Mesenchymal stem cell (in vitro differentiated cells and primary cell): ENCODE results near the gene ADAMTS13.

Source experiments
- DNase-seq: peaks from one replicate; pipeline ENCODE4 v3.0.0-alpha.2; 2013
- H2AFZ ChIP-seq: one replicate; pipeline ENCODE4 v1.6.1; 2013; ENCODE audit warnings: low read depth, mild to moderate bottlenecking, control low read depth, inconsistent platforms, low read length, moderate library complexity
- H2AK5ac ChIP-seq: 2 replicates; pipeline ENCODE4 v1.6.1; 2013; ENCODE audit warnings: low read length, moderate library complexity, mild to moderate bottlenecking, inconsistent platforms; ENCODE audit not compliant: severe bottlenecking
- H2BK120ac ChIP-seq: one replicate; pipeline ENCODE4 v1.6.1; 2013; ENCODE audit warnings: low read depth, mild to moderate bottlenecking, inconsistent platforms, low read length, moderate library complexity
- H2BK12ac ChIP-seq, 2 experiments: one replicate each; pipeline ENCODE4 v1.6.1; 2013; ENCODE audit warnings: inconsistent platforms in 2 of 2, low read length in 2 of 2, mild to moderate bottlenecking in 2 of 2, moderate library complexity in 2 of 2, control low read depth in 1 of 2
- H2BK15ac ChIP-seq: one replicate; pipeline ENCODE4 v1.6.1; 2013; ENCODE audit warnings: mild to moderate bottlenecking, low read depth, inconsistent platforms; ENCODE audit not compliant: poor library complexity, severe bottlenecking
- H2BK5ac ChIP-seq: 2 replicates; pipeline ENCODE4 v1.6.1; 2013; ENCODE audit warnings: low read depth, mild to moderate bottlenecking, low read length, control low read depth, inconsistent platforms; ENCODE audit not compliant: poor library complexity, severe bottlenecking
- H3K14ac ChIP-seq, 2 experiments: one replicate each; pipeline ENCODE4 v1.6.1; 2013; ENCODE audit warnings: inconsistent platforms in 2 of 2, low read length in 2 of 2, control low read depth in 1 of 2, mild to moderate bottlenecking in 1 of 2, moderate library complexity in 1 of 2
- H3K18ac ChIP-seq, 2 experiments: one replicate each; pipeline ENCODE4 v1.6.1; 2013; ENCODE audit warnings: inconsistent platforms in 2 of 2, low read length in 2 of 2, control low read depth in 1 of 2, low read depth in 1 of 2, mild to moderate bottlenecking in 1 of 2
- H3K23ac ChIP-seq, 2 experiments: one replicate each; pipeline ENCODE4 v1.6.1; 2013; ENCODE audit warnings: inconsistent platforms in 2 of 2, low read length in 2 of 2, mild to moderate bottlenecking in 2 of 2, moderate library complexity in 2 of 2, control low read depth in 1 of 2
- H3K27ac ChIP-seq: 2 replicates; pipeline ENCODE4 v1.5.1; 2013; ENCODE audit warnings: mild to moderate bottlenecking, moderate library complexity, low read length, control low read depth, inconsistent platforms; ENCODE audit not compliant: poor library complexity, severe bottlenecking
- H3K27me3 ChIP-seq, 2 experiments: 2 replicates each; pipeline versions ENCODE4 v1.6.1 to v1.7.0; 2013; ENCODE audit warnings: low read length in 2 of 2, mild to moderate bottlenecking in 2 of 2, moderate library complexity in 2 of 2, control low read depth in 1 of 2, inconsistent platforms in 1 of 2; ENCODE audit not compliant: control insufficient read depth in 1 of 2, insufficient read depth in 1 of 2
- H3K36me3 ChIP-seq, 2 experiments: 2 replicates each; pipeline versions ENCODE4 v1.6.1 to v1.7.0; 2013; ENCODE audit warnings: low read length in 2 of 2, control low read depth in 1 of 2, inconsistent platforms in 1 of 2, low read depth in 1 of 2, mild to moderate bottlenecking in 1 of 2; ENCODE audit not compliant: insufficient read depth in 2 of 2, control insufficient read depth in 1 of 2
- H3K4ac ChIP-seq, 2 experiments: one replicate each; pipeline ENCODE4 v1.6.1; 2013; ENCODE audit warnings: inconsistent platforms in 2 of 2, low read length in 2 of 2, mild to moderate bottlenecking in 2 of 2, moderate library complexity in 2 of 2, control low read depth in 1 of 2, low read depth in 1 of 2
- H3K4me1 ChIP-seq: 2 replicates; pipeline ENCODE4 v1.6.1; 2013; ENCODE audit warnings: low read depth, low read length, control low read depth; ENCODE audit not compliant: control insufficient read depth, insufficient read depth
- H3K4me2 ChIP-seq: 2 replicates; pipeline ENCODE4 v1.6.1; 2013; ENCODE audit warnings: low read length, mild to moderate bottlenecking, inconsistent platforms; ENCODE audit not compliant: poor library complexity, severe bottlenecking
- H3K4me3 ChIP-seq, 2 experiments: 2 replicates each; pipeline versions ENCODE4 v1.5.1 to v1.7.0; 2013; ENCODE audit warnings: low read length in 2 of 2, mild to moderate bottlenecking in 2 of 2, control low read depth in 1 of 2, low read depth in 1 of 2; ENCODE audit not compliant: insufficient read depth in 1 of 2
- H3K79me1 ChIP-seq: replicated peaks from 2 replicates; pipeline ENCODE4 v1.6.1; 2013; ENCODE audit warnings: mild to moderate bottlenecking, control low read depth, low read length, inconsistent platforms; ENCODE audit not compliant: poor library complexity, severe bottlenecking
- H3K9ac ChIP-seq: 2 replicates; pipeline ENCODE4 v1.7.0; 2013; ENCODE audit warnings: mild to moderate bottlenecking, low read length, moderate library complexity
- H3K9me3 ChIP-seq: 2 replicates; pipeline ENCODE4 v1.7.0; 2013; ENCODE audit warnings: mild to moderate bottlenecking, low read length; ENCODE audit not compliant: control insufficient read depth
- H4K8ac ChIP-seq: one replicate; pipeline ENCODE4 v1.6.1; 2013; ENCODE audit warnings: inconsistent platforms, mild to moderate bottlenecking, low read length, moderate library complexity
- H4K91ac ChIP-seq: one replicate; pipeline ENCODE4 v1.6.1; 2013; ENCODE audit warnings: mild to moderate bottlenecking, low read length, inconsistent platforms
- WGBS: methylation state at CpG from one replicate; pipeline ENCODE4 v1.1.7; 2013; ENCODE audit warnings: mixed read lengths; 5-methylcytosine and 5-hydroxymethylcytosine counted together

ADAMTS13 gene

GRCh38 chr9:133384736-133385321 is 37.3 kb upstream of the ADAMTS13 start:
- Histone ChIP-seq H3K4me2 (no peak overlapping the region), H2BK15ac (no peak overlapping the region), H3K4ac (no peak overlapping the region), H3K18ac (no peak overlapping the region), H3K23ac (no peak overlapping the region), H3K79me1 (no peaks in the 10 kb centered on the region), H2AK5ac (no peak overlapping the region), H3K9me3 (no peaks in the 10 kb centered on the region), H2AFZ (no peak overlapping the region), H4K8ac (no peak overlapping the region), H2BK5ac (no peak overlapping the region), H3K14ac (no peak overlapping the region), H3K27me3 (peaks cover 0 to 6% of the 10 kb centered on the region in 2 experiments), H2BK120ac (no peak overlapping the region), H2BK12ac (no peak overlapping the region), H3K9ac (no peak overlapping the region), H3K27ac (no peak overlapping the region), H3K4me3 (no peak overlapping the region), H4K91ac (no peak overlapping the region), H3K4me1 (no peaks in the 10 kb centered on the region), H3K36me3 (no peaks in the 10 kb centered on the region)
- no peak for DNase-seq
- WGBS: 96% methylated on average over 17 of the region's 17 CpGs

GRCh38 chr9:133385452-133385851 is 36.7 kb upstream of the ADAMTS13 start:
- no peak overlapping the region for H2BK120ac ChIP-seq
- no peak for DNase-seq
- H3K4me2 ChIP-seq: no peak overlapping the region
- no peak overlapping the region for H3K18ac ChIP-seq
- no peak overlapping the region for H2AK5ac ChIP-seq
- H3K4me1 ChIP-seq: no peaks in the 10 kb centered on the region
- no peak overlapping the region for H3K9ac ChIP-seq
- no peaks in the 10 kb centered on the region for H3K79me1 ChIP-seq
- no peak overlapping the region for H3K4ac ChIP-seq
- H3K23ac ChIP-seq: no peak overlapping the region
- peaks cover 0 to 10% of the 10 kb centered on the region in 2 experiments for H3K27me3 ChIP-seq
- WGBS: 85% methylated on average over 14 of the region's 14 CpGs
- H2BK15ac ChIP-seq: no peak overlapping the region
- H2BK5ac ChIP-seq: no peak overlapping the region
- no peaks in the 10 kb centered on the region for H3K9me3 ChIP-seq
- H3K4me3 ChIP-seq: no peak overlapping the region
- H2BK12ac ChIP-seq: no peak overlapping the region
- H4K8ac ChIP-seq: no peak overlapping the region
- no peak overlapping the region for H3K27ac ChIP-seq
- H3K36me3 ChIP-seq: no peaks in the 10 kb centered on the region
- no peak overlapping the region for H2AFZ ChIP-seq
- no peak overlapping the region for H4K91ac ChIP-seq
- H3K14ac ChIP-seq: peak overlapping the region in 1 of 2 experiments; percentile 37

- Histone ChIP-seq H3K4me1 (no peaks in the 10 kb centered on the region), H2AFZ (no peak overlapping the region), H3K27ac (no peak overlapping the region), H3K4me2 (no peak overlapping the region), H3K36me3 (no peaks in the 10 kb centered on the region), H2BK15ac (no peak overlapping the region), H4K8ac (no peak overlapping the region), H3K14ac (no peak overlapping the region), H3K9ac (no peak overlapping the region), H3K23ac (no peak overlapping the region), H2BK120ac (no peak overlapping the region), H3K27me3 (peaks cover 0 to 15% of the 10 kb centered on the region in 2 experiments), H3K18ac (no peak overlapping the region), H2BK12ac (no peak overlapping the region), H4K91ac (no peak overlapping the region), H2AK5ac (no peak overlapping the region), H2BK5ac (no peak overlapping the region), H3K9me3 (no peaks in the 10 kb centered on the region), H3K79me1 (no peaks in the 10 kb centered on the region), H3K4ac (no peak overlapping the region), H3K4me3 (no peak overlapping the region)
- 75% methylated on average over 13 of the region's 13 CpGs for WGBS
- DNase-seq: no peak
Observed at GRCh38 chr9:133386338-133386737, 35.8 kb upstream of the ADAMTS13 start.

- no peak for DNase-seq
- H3K4ac ChIP-seq: no peak overlapping the region
- no peak overlapping the region for H4K91ac ChIP-seq
- no peak overlapping the region for H3K18ac ChIP-seq
- H3K14ac ChIP-seq: no peak overlapping the region
- no peak overlapping the region for H2BK12ac ChIP-seq
- 85% methylated on average over 9 of the region's 9 CpGs for WGBS
- no peaks in the 10 kb centered on the region for H3K9me3 ChIP-seq
- H3K79me1 ChIP-seq: no peaks in the 10 kb centered on the region
- no peak overlapping the region for H3K9ac ChIP-seq
- no peaks in the 10 kb centered on the region for H3K36me3 ChIP-seq
- no peak overlapping the region for H3K27ac ChIP-seq
- H4K8ac ChIP-seq: no peak overlapping the region
- peaks cover 0 to 15% of the 10 kb centered on the region in 2 experiments for H3K27me3 ChIP-seq
- H3K4me1 ChIP-seq: no peaks in the 10 kb centered on the region
- no peak overlapping the region for H2AFZ ChIP-seq
- no peak overlapping the region for H2AK5ac ChIP-seq
- H2BK120ac ChIP-seq: no peak overlapping the region
- no peak overlapping the region for H3K4me2 ChIP-seq
- no peak overlapping the region for H2BK5ac ChIP-seq
- no peak overlapping the region for H3K4me3 ChIP-seq
- no peak overlapping the region for H2BK15ac ChIP-seq
- peak overlapping the region in 1 of 2 experiments; percentile 61 for H3K23ac ChIP-seq
Observed at GRCh38 chr9:133387680-133388079, 34.5 kb upstream of the ADAMTS13 start.
